ENCODE results near the gene NDRG3. TPM values are rescaled to one million over a fixed set of nuclear protein-coding genes. Genes with fewer than 3 reads are reported as not detected.

The NDRG3 gene
- total and polyA plus RNA-seq, 2 of the 8 experiments (the other 6 are each of a cell fraction or from before 2014, with no cell fraction given): 25.7 to 32.3 TPM

- no peak overlapping the region for H2BK5ac ChIP-seq (ENCODE audit: low read depth, low read length)
- TF ChIP-seq HDAC6 (IDR thresholded peaks at IDR 0.05; ENCODE audit: low read depth, low read length): no peak
- TF ChIP-seq EP300 (IDR thresholded peaks at IDR 0.05; ENCODE audit: borderline replicate concordance in 1 of 2, low read depth in 2 of 2, low read length in 2 of 2): no peak
- TF ChIP-seq RBBP5 (IDR thresholded peaks at IDR 0.05; ENCODE audit: borderline replicate concordance, low read depth, low read length): no peak
- no peak for TF ChIP-seq PHF8 (conservative IDR thresholded peaks at IDR 0.05; ENCODE audit: low read depth, low read length)
- TF ChIP-seq SUZ12 (IDR thresholded peaks at IDR 0.05; ENCODE audit: low read length): no peak
- TF ChIP-seq ZNF274 (IDR thresholded peaks at IDR 0.05; ENCODE audit: borderline replicate concordance, extremely low read depth, low read length): no peak
- TF ChIP-seq MAX (IDR thresholded peaks at IDR 0.05): no peak
- TF ChIP-seq BACH1 (IDR thresholded peaks at IDR 0.05; ENCODE audit: low read length): no peak
- TF ChIP-seq SP4 (IDR thresholded peaks at IDR 0.05; ENCODE audit: low read length): no peak
- TF ChIP-seq SP2 (IDR thresholded peaks at IDR 0.05; ENCODE audit: low read length): no peak
- no peak for TF ChIP-seq POLR2AphosphoS5 (IDR thresholded peaks at IDR 0.05; ENCODE audit: low read depth, low read length)
- TF ChIP-seq POU5F1 (IDR thresholded peaks at IDR 0.05; ENCODE audit: low read depth, low read length): no peak
- TF ChIP-seq RNF2 (IDR thresholded peaks at IDR 0.05; ENCODE audit: borderline replicate concordance, low read depth, low read length, missing control alignments, poor library complexity, severe bottlenecking): no peak
- TF ChIP-seq CHD1 (IDR thresholded peaks at IDR 0.05; ENCODE audit: low read depth, low read length): no peak
- no peak overlapping the region for H2AFZ ChIP-seq (ENCODE audit: low read length)
- H2AK5ac ChIP-seq (ENCODE audit: low read depth, low read length): no peak overlapping the region
- H3K79me2 ChIP-seq (ENCODE audit: control insufficient read depth in 1 of 2, insufficient read depth in 2 of 2, low read length in 2 of 2): no peaks in the 10 kb centered on the region
- H3K18ac ChIP-seq (ENCODE audit: extremely low read depth, low read length): no peak overlapping the region
- no peak overlapping the region for H4K91ac ChIP-seq (replicated peaks; ENCODE audit: insufficient read length, low read length)
- H3K79me1 ChIP-seq (ENCODE audit: low read depth, low read length): no peaks in the 10 kb centered on the region
- DNase-seq (ENCODE audit: low read depth in 1 of 2, low spot score in 2 of 2): no peak
- 92% methylated on average over 1 of the region's 1 CpG; no CpG with 5 or more reads in 1 of the 2 experiments for WGBS, 2 experiments (ENCODE audit: extremely low coverage in 1 of 2, insufficient coverage in 1 of 2, insufficient read length in 1 of 2, insufficient replicate concordance in 2 of 2, low coverage in 1 of 2, low lambda C conversion rate in 2 of 2, missing lambda C conversion rate in 1 of 2)
- no peak overlapping the region for H3K23ac ChIP-seq (ENCODE audit: insufficient read length)
- H3K9ac ChIP-seq (replicated peaks in 1 of 4; ENCODE audit: extremely low read depth in 1 of 4, low read depth in 3 of 4, low read length in 3 of 4): no peak overlapping the region
- no peak overlapping the region for H3K27ac ChIP-seq (ENCODE audit: low read depth, low read length)
- H3K4me3 ChIP-seq (ENCODE audit: extremely low read depth in 1 of 4, insufficient read depth in 2 of 4, low read depth in 3 of 4, low read length in 4 of 4): no peak overlapping the region
- H3K56ac ChIP-seq (replicated peaks; ENCODE audit: insufficient read length, low read depth, low read length): no peak overlapping the region
- H3K4ac ChIP-seq (replicated peaks; ENCODE audit: insufficient read length, low read depth, low read length): no peak overlapping the region
- no peak overlapping the region for H4K8ac ChIP-seq (ENCODE audit: extremely low read depth, insufficient read depth, low read length)
- no peak overlapping the region for H2BK15ac ChIP-seq (ENCODE audit: low read length)
- H3K9me3 ChIP-seq (ENCODE audit: insufficient read depth in 2 of 2, low read depth in 1 of 2, low read length in 1 of 2): no peaks in the 10 kb centered on the region
- H4K20me1 ChIP-seq (replicated peaks in 1 of 2; ENCODE audit: control insufficient read depth in 1 of 2, insufficient read depth in 2 of 2, low read length in 2 of 2): peaks cover 1 to 2% of the 10 kb centered on the region in 2 experiments
- no peaks in the 10 kb centered on the region for H3K27me3 ChIP-seq (replicated peaks in 1 of 4; ENCODE audit: control insufficient read depth in 3 of 4, extremely low read depth in 1 of 4, insufficient read depth in 3 of 4, low read length in 3 of 4)
- no peak overlapping the region for H2BK20ac ChIP-seq (ENCODE audit: low read length)
- peaks cover 5 to 43% (median 33%) of the 10 kb centered on the region in 4 experiments; a peak in 7 of 8 replicates for H3K36me3 ChIP-seq (ENCODE audit: control insufficient read depth in 2 of 4, insufficient read depth in 4 of 4, low read length in 3 of 4)
- no peak for FAIRE-seq
- no peak overlapping the region for H3K4me2 ChIP-seq (ENCODE audit: insufficient read depth in 1 of 2, low read depth in 2 of 2, low read length in 2 of 2)
- ChIA-PET POLR2A (ENCODE audit: partially characterized antibody) (no interaction called here), CTCF (ENCODE audit: partially characterized antibody) (interaction anchor here (1.5 to 2.1 kb wide), 3 partner anchors 16 to 146 kb away, joined by 3 to 6 read pairs (median 4); partner anchors contain the start of gene DSN1)
- no peak overlapping the region for H2BK120ac ChIP-seq (replicated peaks; ENCODE audit: low read depth, low read length)
- no peak overlapping the region for H2BK12ac ChIP-seq (ENCODE audit: low read depth, low read length)
- H3K4me1 ChIP-seq (replicated peaks in 1 of 4; ENCODE audit: control insufficient read depth in 3 of 4, insufficient read depth in 4 of 4, low read length in 3 of 4): no peaks in the 10 kb centered on the region
- H3K14ac ChIP-seq (ENCODE audit: insufficient read length): no peak overlapping the region
- no peak overlapping the region for H4K5ac ChIP-seq (ENCODE audit: insufficient read length, low read depth, low read length)
- H3K23me2 ChIP-seq (ENCODE audit: low read depth, low read length): no peaks in the 10 kb centered on the region
Observed at GRCh38 chr20:36758276-36758675, 12.4 kb upstream of the NDRG3 start.

Measured in H1 (cell line).